HepG2 (cell line): ENCODE results near the gene ACTR1A. TPM values are rescaled to one million over a fixed set of nuclear protein-coding genes. Genes with fewer than 3 reads are reported as not detected.

ENCODE experiments used
- CBX2 ChIP-seq, 2 experiments: fragments of 200-600 bp in 1 of 2; sonication (generic); formaldehyde crosslinking in 1 of 2; IDR thresholded peaks; 2 replicates each; pipeline versions ENCODE4 v1.7.0 to v1.8.1; 2018 to 2022; ENCODE audit warnings: low read depth in 2 of 2, low read length in 1 of 2, mild to moderate bottlenecking in 1 of 2, missing genetic modification reagents in 1 of 2
- CENPT ChIP-seq: sonication (generic); formaldehyde crosslinking; IDR thresholded peaks from 2 replicates; pipeline ENCODE4 v1.8.0; 2022; ENCODE audit warnings: low read depth, mild to moderate bottlenecking, moderate library complexity, missing genetic modification reagents
- ELF1 ChIP-seq: sonication (generic); formaldehyde crosslinking; IDR thresholded peaks from 2 replicates; pipeline ENCODE4 v1.4.0; 2020; ENCODE audit warnings: missing genetic modification reagents
- NFE2 ChIP-seq: sonication (generic); formaldehyde crosslinking; IDR thresholded peaks from 2 replicates; pipeline ENCODE4 v1.4.0; 2020; ENCODE audit warnings: missing genetic modification reagents
- PHF20 ChIP-seq: sonication (generic); formaldehyde crosslinking; IDR thresholded peaks from 2 replicates; pipeline ENCODE4 v1.5.0; 2020; ENCODE audit warnings: mild to moderate bottlenecking, missing genetic modification reagents
- SIX1 ChIP-seq: sonication (generic); formaldehyde crosslinking; IDR thresholded peaks from 2 replicates; pipeline ENCODE4 v1.4.0; 2020; ENCODE audit warnings: missing genetic modification reagents, borderline replicate concordance
- SKI ChIP-seq: fragments of 450-650 bp; IDR thresholded peaks from one replicate; pipeline ENCODE4 v1.6.1; 2018; ENCODE audit warnings: mild to moderate bottlenecking; ENCODE audit not compliant: partially characterized antibody
- ZNF839 ChIP-seq: sonication (generic); formaldehyde crosslinking; IDR thresholded peaks from 2 replicates; pipeline ENCODE4 v1.4.0; 2020; ENCODE audit warnings: missing genetic modification reagents, mild to moderate bottlenecking, borderline replicate concordance
- polyA plus RNA-seq, 8 experiments: library from polyadenylated mRNA; depleted of rRNA in 3 of 8; stranded (reverse) in 7 of 8; unstranded in 1 of 8; fragments of >200 nt; fragmentation: Illumina TruSeq in 4 of 8; extraction: Trizol in 4 of 8; gene quantifications; 2 replicates each; pipeline versions ENCODE4 v1.2.1 to v1.2.3, GENCODE V29; 2011 to 2016; ENCODE audit warnings: low read depth in 4 of 8, missing spikeins in 1 of 8, mixed read lengths in 1 of 8; ENCODE audit not compliant: insufficient read depth in 1 of 8
- total RNA-seq, 5 experiments: library from RNA; depleted of rRNA; stranded (reverse); fragments of >200 nt; fragmentation: Illumina TruSeq; extraction: Trizol; gene quantifications; 2 replicates each; pipeline ENCODE4 v1.2.3, GENCODE V29; 2016; ENCODE audit warnings: low read depth in 1 of 5
- TF ChIP-seq, protein P1 (sequence below): sonication (generic); formaldehyde crosslinking; IDR thresholded peaks from 2 replicates; pipeline ENCODE4 v1.9.0; 2021; ENCODE audit warnings: missing genetic modification reagents, mild to moderate bottlenecking, borderline replicate concordance
- TF ChIP-seq, protein P2 (sequence below): IDR thresholded peaks from 2 replicates; pipeline ENCODE4 v1.6.1; 2016; ENCODE audit warnings: missing biosample characterization, missing genetic modification reagents, low read depth
- TF ChIP-seq, protein P3 (sequence below): conservative IDR thresholded peaks from 2 replicates; pipeline ENCODE4 v1.6.1; 2018; ENCODE audit warnings: missing genetic modification reagents
- TF ChIP-seq, protein P4 (sequence below): IDR thresholded peaks from 2 replicates; pipeline ENCODE4 v1.4.0; 2020; ENCODE audit warnings: mild to moderate bottlenecking, missing genetic modification reagents
- TF ChIP-seq, protein P5 (sequence below): sonication (generic); formaldehyde crosslinking; IDR thresholded peaks from 2 replicates; pipeline ENCODE4 v1.4.0; 2020; ENCODE audit warnings: missing genetic modification reagents, borderline replicate concordance
- TF ChIP-seq, protein P6 (sequence below): sonication (generic); formaldehyde crosslinking; IDR thresholded peaks from 2 replicates; pipeline ENCODE4 v1.4.0; 2020; ENCODE audit warnings: missing genetic modification reagents
- TF ChIP-seq, protein P7 (sequence below): sonication (generic); formaldehyde crosslinking; IDR thresholded peaks from 2 replicates; pipeline ENCODE4 v1.5.1; 2020; ENCODE audit warnings: missing genetic modification reagents, mild to moderate bottlenecking, borderline replicate concordance

Gene ACTR1A
- total and polyA plus RNA-seq, 2 of the 13 experiments (the other 11 are each of a cell fraction or from before 2014, with no cell fraction given), result 59.6 to 62.8 TPM

DNA sequence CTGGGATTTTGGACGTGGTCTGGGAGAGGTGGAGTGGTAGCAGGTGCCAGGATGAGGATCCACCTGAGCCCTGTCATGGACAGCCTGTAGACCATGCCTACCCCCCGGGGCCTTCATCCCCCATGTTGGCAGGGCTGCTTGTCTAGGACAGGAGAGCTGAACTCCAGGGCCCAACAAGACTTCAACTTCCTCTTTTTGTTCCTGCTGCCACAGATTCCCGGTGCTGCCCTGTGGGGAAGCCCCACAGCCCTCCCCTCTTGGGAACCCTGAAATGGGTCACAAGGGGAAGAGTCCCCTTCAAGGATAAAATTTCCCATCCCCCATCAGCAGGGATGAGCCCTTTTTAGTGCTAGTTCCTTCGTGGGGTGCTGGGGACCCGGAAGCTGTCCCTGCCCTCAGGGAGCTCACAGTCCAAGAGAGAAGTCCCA is 68.9 kb downstream of the ACTR1A start (continued):
- TF ChIP-seq, protein P1, sequence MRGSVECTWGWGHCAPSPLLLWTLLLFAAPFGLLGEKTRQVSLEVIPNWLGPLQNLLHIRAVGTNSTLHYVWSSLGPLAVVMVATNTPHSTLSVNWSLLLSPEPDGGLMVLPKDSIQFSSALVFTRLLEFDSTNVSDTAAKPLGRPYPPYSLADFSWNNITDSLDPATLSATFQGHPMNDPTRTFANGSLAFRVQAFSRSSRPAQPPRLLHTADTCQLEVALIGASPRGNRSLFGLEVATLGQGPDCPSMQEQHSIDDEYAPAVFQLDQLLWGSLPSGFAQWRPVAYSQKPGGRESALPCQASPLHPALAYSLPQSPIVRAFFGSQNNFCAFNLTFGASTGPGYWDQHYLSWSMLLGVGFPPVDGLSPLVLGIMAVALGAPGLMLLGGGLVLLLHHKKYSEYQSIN (CRISPR knock-in tag), result no peak
- TF ChIP-seq, protein P2, sequence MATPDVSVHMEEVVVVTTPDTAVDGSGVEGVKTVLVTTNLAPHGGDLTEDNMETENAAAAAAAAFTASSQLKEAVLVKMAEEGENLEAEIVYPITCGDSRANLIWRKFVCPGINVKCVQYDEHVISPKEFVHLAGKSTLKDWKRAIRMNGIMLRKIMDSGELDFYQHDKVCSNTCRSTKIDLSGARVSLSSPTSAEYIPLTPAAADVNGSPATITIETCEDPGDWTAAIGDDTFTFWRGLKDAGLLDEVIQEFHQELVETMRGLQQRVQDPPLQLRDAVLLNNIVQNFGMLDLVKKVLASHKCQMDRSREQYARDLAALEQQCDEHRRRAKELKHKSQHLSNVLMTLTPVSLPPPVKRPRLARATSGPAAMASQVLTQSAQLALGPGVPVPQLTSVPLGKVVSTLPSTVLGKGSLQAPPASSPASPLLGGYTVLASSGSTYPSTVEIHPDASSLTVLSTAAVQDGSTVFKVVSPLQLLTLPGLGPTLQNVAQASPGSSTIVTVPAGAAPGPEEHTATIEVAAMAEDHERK, result no peak
- TF ChIP-seq SIX1 (CRISPR knock-in tag) (no peak), SKI (no peak), ELF1 (CRISPR knock-in tag) (no peak), CBX2 (IDR thresholded peaks at IDR 0.05; ENCODE audit: low read depth, low read length) (no peak), CBX2 (CRISPR knock-in tag; IDR thresholded peaks at IDR 0.05; ENCODE audit: low read depth) (no peak), CENPT (CRISPR knock-in tag) (no peak), PHF20 (CRISPR knock-in tag) (no peak; the same call in 1 of the 2 replicates), ZNF839 (CRISPR knock-in tag) (no peak), NFE2 (CRISPR knock-in tag) (no peak)
- TF ChIP-seq, protein P3, sequence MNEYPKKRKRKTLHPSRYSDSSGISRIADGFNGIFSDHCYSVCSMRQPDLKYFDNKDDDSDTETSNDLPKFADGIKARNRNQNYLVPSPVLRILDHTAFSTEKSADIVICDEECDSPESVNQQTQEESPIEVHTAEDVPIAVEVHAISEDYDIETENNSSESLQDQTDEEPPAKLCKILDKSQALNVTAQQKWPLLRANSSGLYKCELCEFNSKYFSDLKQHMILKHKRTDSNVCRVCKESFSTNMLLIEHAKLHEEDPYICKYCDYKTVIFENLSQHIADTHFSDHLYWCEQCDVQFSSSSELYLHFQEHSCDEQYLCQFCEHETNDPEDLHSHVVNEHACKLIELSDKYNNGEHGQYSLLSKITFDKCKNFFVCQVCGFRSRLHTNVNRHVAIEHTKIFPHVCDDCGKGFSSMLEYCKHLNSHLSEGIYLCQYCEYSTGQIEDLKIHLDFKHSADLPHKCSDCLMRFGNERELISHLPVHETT (CRISPR knock-in tag), result no peak
- TF ChIP-seq, protein P4, sequence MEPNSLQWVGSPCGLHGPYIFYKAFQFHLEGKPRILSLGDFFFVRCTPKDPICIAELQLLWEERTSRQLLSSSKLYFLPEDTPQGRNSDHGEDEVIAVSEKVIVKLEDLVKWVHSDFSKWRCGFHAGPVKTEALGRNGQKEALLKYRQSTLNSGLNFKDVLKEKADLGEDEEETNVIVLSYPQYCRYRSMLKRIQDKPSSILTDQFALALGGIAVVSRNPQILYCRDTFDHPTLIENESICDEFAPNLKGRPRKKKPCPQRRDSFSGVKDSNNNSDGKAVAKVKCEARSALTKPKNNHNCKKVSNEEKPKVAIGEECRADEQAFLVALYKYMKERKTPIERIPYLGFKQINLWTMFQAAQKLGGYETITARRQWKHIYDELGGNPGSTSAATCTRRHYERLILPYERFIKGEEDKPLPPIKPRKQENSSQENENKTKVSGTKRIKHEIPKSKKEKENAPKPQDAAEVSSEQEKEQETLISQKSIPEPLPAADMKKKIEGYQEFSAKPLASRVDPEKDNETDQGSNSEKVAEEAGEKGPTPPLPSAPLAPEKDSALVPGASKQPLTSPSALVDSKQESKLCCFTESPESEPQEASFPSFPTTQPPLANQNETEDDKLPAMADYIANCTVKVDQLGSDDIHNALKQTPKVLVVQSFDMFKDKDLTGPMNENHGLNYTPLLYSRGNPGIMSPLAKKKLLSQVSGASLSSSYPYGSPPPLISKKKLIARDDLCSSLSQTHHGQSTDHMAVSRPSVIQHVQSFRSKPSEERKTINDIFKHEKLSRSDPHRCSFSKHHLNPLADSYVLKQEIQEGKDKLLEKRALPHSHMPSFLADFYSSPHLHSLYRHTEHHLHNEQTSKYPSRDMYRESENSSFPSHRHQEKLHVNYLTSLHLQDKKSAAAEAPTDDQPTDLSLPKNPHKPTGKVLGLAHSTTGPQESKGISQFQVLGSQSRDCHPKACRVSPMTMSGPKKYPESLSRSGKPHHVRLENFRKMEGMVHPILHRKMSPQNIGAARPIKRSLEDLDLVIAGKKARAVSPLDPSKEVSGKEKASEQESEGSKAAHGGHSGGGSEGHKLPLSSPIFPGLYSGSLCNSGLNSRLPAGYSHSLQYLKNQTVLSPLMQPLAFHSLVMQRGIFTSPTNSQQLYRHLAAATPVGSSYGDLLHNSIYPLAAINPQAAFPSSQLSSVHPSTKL (CRISPR knock-in tag), result no peak
- TF ChIP-seq, protein P5, sequence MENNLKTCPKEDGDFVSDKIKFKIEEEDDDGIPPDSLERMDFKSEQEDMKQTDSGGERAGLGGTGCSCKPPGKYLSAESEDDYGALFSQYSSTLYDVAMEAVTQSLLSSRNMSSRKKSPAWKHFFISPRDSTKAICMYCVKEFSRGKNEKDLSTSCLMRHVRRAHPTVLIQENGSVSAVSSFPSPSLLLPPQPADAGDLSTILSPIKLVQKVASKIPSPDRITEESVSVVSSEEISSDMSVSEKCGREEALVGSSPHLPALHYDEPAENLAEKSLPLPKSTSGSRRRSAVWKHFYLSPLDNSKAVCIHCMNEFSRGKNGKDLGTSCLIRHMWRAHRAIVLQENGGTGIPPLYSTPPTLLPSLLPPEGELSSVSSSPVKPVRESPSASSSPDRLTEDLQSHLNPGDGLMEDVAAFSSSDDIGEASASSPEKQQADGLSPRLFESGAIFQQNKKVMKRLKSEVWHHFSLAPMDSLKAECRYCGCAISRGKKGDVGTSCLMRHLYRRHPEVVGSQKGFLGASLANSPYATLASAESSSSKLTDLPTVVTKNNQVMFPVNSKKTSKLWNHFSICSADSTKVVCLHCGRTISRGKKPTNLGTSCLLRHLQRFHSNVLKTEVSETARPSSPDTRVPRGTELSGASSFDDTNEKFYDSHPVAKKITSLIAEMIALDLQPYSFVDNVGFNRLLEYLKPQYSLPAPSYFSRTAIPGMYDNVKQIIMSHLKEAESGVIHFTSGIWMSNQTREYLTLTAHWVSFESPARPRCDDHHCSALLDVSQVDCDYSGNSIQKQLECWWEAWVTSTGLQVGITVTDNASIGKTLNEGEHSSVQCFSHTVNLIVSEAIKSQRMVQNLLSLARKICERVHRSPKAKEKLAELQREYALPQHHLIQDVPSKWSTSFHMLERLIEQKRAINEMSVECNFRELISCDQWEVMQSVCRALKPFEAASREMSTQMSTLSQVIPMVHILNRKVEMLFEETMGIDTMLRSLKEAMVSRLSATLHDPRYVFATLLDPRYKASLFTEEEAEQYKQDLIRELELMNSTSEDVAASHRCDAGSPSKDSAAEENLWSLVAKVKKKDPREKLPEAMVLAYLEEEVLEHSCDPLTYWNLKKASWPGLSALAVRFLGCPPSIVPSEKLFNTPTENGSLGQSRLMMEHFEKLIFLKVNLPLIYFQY (CRISPR knock-in tag), result no peak
- TF ChIP-seq, protein P6, sequence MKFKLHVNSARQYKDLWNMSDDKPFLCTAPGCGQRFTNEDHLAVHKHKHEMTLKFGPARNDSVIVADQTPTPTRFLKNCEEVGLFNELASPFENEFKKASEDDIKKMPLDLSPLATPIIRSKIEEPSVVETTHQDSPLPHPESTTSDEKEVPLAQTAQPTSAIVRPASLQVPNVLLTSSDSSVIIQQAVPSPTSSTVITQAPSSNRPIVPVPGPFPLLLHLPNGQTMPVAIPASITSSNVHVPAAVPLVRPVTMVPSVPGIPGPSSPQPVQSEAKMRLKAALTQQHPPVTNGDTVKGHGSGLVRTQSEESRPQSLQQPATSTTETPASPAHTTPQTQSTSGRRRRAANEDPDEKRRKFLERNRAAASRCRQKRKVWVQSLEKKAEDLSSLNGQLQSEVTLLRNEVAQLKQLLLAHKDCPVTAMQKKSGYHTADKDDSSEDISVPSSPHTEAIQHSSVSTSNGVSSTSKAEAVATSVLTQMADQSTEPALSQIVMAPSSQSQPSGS, result no peak
- TF ChIP-seq, protein P7, sequence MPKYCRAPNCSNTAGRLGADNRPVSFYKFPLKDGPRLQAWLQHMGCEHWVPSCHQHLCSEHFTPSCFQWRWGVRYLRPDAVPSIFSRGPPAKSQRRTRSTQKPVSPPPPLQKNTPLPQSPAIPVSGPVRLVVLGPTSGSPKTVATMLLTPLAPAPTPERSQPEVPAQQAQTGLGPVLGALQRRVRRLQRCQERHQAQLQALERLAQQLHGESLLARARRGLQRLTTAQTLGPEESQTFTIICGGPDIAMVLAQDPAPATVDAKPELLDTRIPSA (CRISPR knock-in tag), result no peak
